Hematopoietic multipotent progenitor cell treated with erythropoietin and hydrocortisone succinate and interleukin-3 and kit ligand, for 17 days (in vitro differentiated cells): ENCODE data around the gene GBE1.
"Not testable (repeated sequence)": the region's sequence is repeated elsewhere in the genome, so short reads cannot be mapped to it uniquely, and the experiment has no call there.

Source experiments
- DNase-seq: peaks from one replicate; pipeline ENCODE4 v3.0.0-alpha.2; 2015; ENCODE audit warnings: low spot score

Gene GBE1

GRCh38 chr3:81753416-81754027, 7.9 kb downstream of the GBE1 start:
- no peak for DNase-seq

GRCh38 chr3:81752604-81753003, 8.8 kb downstream of the GBE1 start:
- no peak for DNase-seq

GRCh38 chr3:81749265-81749664, 12.2 kb downstream of the GBE1 start:
- no peak for DNase-seq

- DNase-seq = not testable (repeated sequence)
These were observed 14.2 kb downstream of the GBE1 start for GRCh38 chr3:81747280-81747679.

GRCh38 chr3:81744366-81744765, 17.1 kb downstream of the GBE1 start:
- peak; percentile 32 for DNase-seq

- peak; percentile 66 for DNase-seq
These were observed 18.1 kb downstream of the GBE1 start for GRCh38 chr3:81743096-81744025.

- DNase-seq = no peak
These were observed 18.9 kb downstream of the GBE1 start for GRCh38 chr3:81742581-81742980.

- no peak for DNase-seq
These were observed 20.2 kb downstream of the GBE1 start for GRCh38 chr3:81741216-81741615.

- DNase-seq = no peak
These were observed 20.7 kb downstream of the GBE1 start for GRCh38 chr3:81740731-81741130.

GRCh38 chr3:81735334-81735733, 26.1 kb downstream of the GBE1 start:
- no peak for DNase-seq

GRCh38 chr3:81734742-81735141, 26.7 kb downstream of the GBE1 start:
- DNase-seq = no peak

GRCh38 chr3:81732642-81733041, 28.8 kb downstream of the GBE1 start:
- no peak for DNase-seq

- DNase-seq = no peak
These were observed 32.5 kb downstream of the GBE1 start for GRCh38 chr3:81728766-81729544.

- DNase-seq = no peak
These were observed 34.7 kb downstream of the GBE1 start for GRCh38 chr3:81726735-81727134.

GRCh38 chr3:81726132-81726531, 35.3 kb downstream of the GBE1 start:
- no peak for DNase-seq

GRCh38 chr3:81723732-81724313, 37.6 kb downstream of the GBE1 start:
- no peak for DNase-seq

GRCh38 chr3:81718311-81718710, 43.1 kb downstream of the GBE1 start:
- DNase-seq = no peak

GRCh38 chr3:81716870-81717509, 44.5 kb downstream of the GBE1 start:
- no peak for DNase-seq

GRCh38 chr3:81713031-81713430, 48.4 kb downstream of the GBE1 start:
- DNase-seq = no peak

- DNase-seq = no peak
These were observed 51.8 kb downstream of the GBE1 start for GRCh38 chr3:81709606-81710005.

GRCh38 chr3:81707996-81708395, 53.4 kb downstream of the GBE1 start:
- no peak for DNase-seq

- no peak for DNase-seq
These were observed 59.3 kb downstream of the GBE1 start for GRCh38 chr3:81702126-81702525.
